Nephron progenitor cell (in vitro differentiated cells): ENCODE results near the gene NOS2.

Experiments
- DNase-seq: peaks from one replicate; pipeline ENCODE4 v3.0.0; 2021
- H3K27ac Mint-ChIP-seq: 2 replicates; pipeline ENCODE4 v1.8.0; 2021; ENCODE audit warnings: mild to moderate bottlenecking, moderate library complexity, mixed read lengths
- H3K27me3 Mint-ChIP-seq: 2 replicates; pipeline ENCODE4 v1.8.0; 2021; ENCODE audit warnings: mild to moderate bottlenecking, low read depth, mixed read lengths; ENCODE audit not compliant: poor library complexity
- H3K36me3 Mint-ChIP-seq: 2 replicates; pipeline ENCODE4 v1.8.0; 2021; ENCODE audit warnings: low read depth, mixed read lengths
- H3K4me1 Mint-ChIP-seq: 2 replicates; pipeline ENCODE4 v1.8.0; 2021; ENCODE audit warnings: mixed read lengths
- H3K4me3 Mint-ChIP-seq: 2 replicates; pipeline ENCODE4 v1.8.0; 2021; ENCODE audit warnings: mild to moderate bottlenecking, moderate library complexity, mixed read lengths
- H3K9me3 Mint-ChIP-seq: 2 replicates; pipeline ENCODE4 v1.8.0; 2021; ENCODE audit warnings: mild to moderate bottlenecking, moderate library complexity, mixed read lengths
- CTCF ChIP-seq: fragments of 200-600 bp; sonication (generic); IDR thresholded peaks from 2 replicates; pipeline ENCODE4 v1.5.0; 2021; ENCODE audit warnings: antibody characterized with exemption

NOS2 gene

GRCh38 chr17:27810902-27811557 is 10.7 kb upstream of the NOS2 start:
- TF ChIP-seq CTCF, result no peak
- Mint-ChIP-seq H3K4me1 (peaks cover 30% of the 10 kb centered on the region), H3K36me3 (no peaks in the 10 kb centered on the region), H3K27ac (peak overlapping the region; percentile 79), H3K27me3 (peaks cover 17% of the 10 kb centered on the region), H3K9me3 (no peaks in the 10 kb centered on the region), H3K4me3 (no peak overlapping the region)
- DNase-seq, result no peak

- H3K4me3 Mint-ChIP-seq, result no peak overlapping the region
- no peak for DNase-seq
- H3K27me3 Mint-ChIP-seq, result peaks cover 23% of the 10 kb centered on the region
- no peak overlapping the region for H3K27ac Mint-ChIP-seq
- H3K9me3 Mint-ChIP-seq, result no peaks in the 10 kb centered on the region
- H3K4me1 Mint-ChIP-seq, result peaks cover 37% of the 10 kb centered on the region
- no peaks in the 10 kb centered on the region for H3K36me3 Mint-ChIP-seq
- no peak for TF ChIP-seq CTCF
Measured at GRCh38 chr17:27810211-27810901, 10.0 kb upstream of the NOS2 start.

GRCh38 chr17:27809555-27809954 is 9.2 kb upstream of the NOS2 start:
- no peak for DNase-seq
- Mint-ChIP-seq H3K4me1 (peaks cover 38% of the 10 kb centered on the region), H3K9me3 (no peaks in the 10 kb centered on the region), H3K27ac (no peak overlapping the region), H3K4me3 (no peak overlapping the region), H3K27me3 (peaks cover 27% of the 10 kb centered on the region), H3K36me3 (no peaks in the 10 kb centered on the region)
- no peak for TF ChIP-seq CTCF

GRCh38 chr17:27808628-27809027 is 8.3 kb upstream of the NOS2 start:
- H3K27me3 Mint-ChIP-seq, result peaks cover 34% of the 10 kb centered on the region
- no peak for DNase-seq
- H3K27ac Mint-ChIP-seq, result no peak overlapping the region
- no peak for TF ChIP-seq CTCF
- no peaks in the 10 kb centered on the region for H3K9me3 Mint-ChIP-seq
- H3K4me3 Mint-ChIP-seq, result no peak overlapping the region
- no peaks in the 10 kb centered on the region for H3K36me3 Mint-ChIP-seq
- H3K4me1 Mint-ChIP-seq, result peaks cover 38% of the 10 kb centered on the region

- peaks cover 38% of the 10 kb centered on the region for H3K4me1 Mint-ChIP-seq
Measured at GRCh38 chr17:27807567-27808470, 7.5 kb upstream of the NOS2 start.

More at GRCh38 chr17:27807567-27808470, 7.5 kb upstream of the NOS2 start:
- Mint-ChIP-seq H3K36me3 (no peaks in the 10 kb centered on the region), H3K9me3 (no peaks in the 10 kb centered on the region), H3K27ac (no peak overlapping the region), H3K27me3 (peaks cover 34% of the 10 kb centered on the region), H3K4me3 (no peak overlapping the region)
- TF ChIP-seq CTCF, result no peak
- DNase-seq, result no peak
